NCI-H2227 treated with DMSO at 0.1 percent for 48 hours (cell line): ENCODE measurements around the gene PHACTR1.
A peak's percentile ranks its signal among the peaks of the same experiment; 100 is the strongest.
"Not testable (repeated sequence)": the region's sequence is repeated elsewhere in the genome, so short reads cannot be mapped to it uniquely, and the experiment has no call there.

Experiments
- DNase-seq: peaks from one replicate; lab custom pipeline; 2025; lab: John Stamatoyannopoulos, UW

The PHACTR1 gene

GRCh38 chr6:12899046-12899833 is 182.7 kb downstream of the PHACTR1 start:
- DNase-seq = no peak

GRCh38 chr6:12903246-12903645 is 186.7 kb downstream of the PHACTR1 start:
- DNase-seq = no peak

- DNase-seq = no peak
Observed at GRCh38 chr6:12909833-12910232, 193.3 kb downstream of the PHACTR1 start.

GRCh38 chr6:12911427-12911826 is 194.9 kb downstream of the PHACTR1 start:
- DNase-seq = peak; percentile 79

- DNase-seq = no peak
Observed at GRCh38 chr6:12913201-12913600, 196.6 kb downstream of the PHACTR1 start.

GRCh38 chr6:12916006-12916405 is 199.4 kb downstream of the PHACTR1 start:
- no peak for DNase-seq

- DNase-seq = no peak
Observed at GRCh38 chr6:12916420-12917136, 200.0 kb downstream of the PHACTR1 start.

- no peak for DNase-seq
Observed at GRCh38 chr6:12921467-12921866, 204.9 kb downstream of the PHACTR1 start.

GRCh38 chr6:12923644-12924235 is 207.2 kb downstream of the PHACTR1 start:
- DNase-seq = no peak

- DNase-seq = no peak
Observed at GRCh38 chr6:12924911-12925310, 208.3 kb downstream of the PHACTR1 start.

GRCh38 chr6:12927746-12928145 is 211.2 kb downstream of the PHACTR1 start:
- DNase-seq = no peak

- DNase-seq = no peak
Observed at GRCh38 chr6:12929678-12930077, 213.1 kb downstream of the PHACTR1 start.

GRCh38 chr6:12931639-12932038 is 215.1 kb downstream of the PHACTR1 start:
- no peak for DNase-seq

GRCh38 chr6:12935637-12936036 is 219.1 kb downstream of the PHACTR1 start:
- no peak for DNase-seq

GRCh38 chr6:12937971-12938370 is 221.4 kb downstream of the PHACTR1 start:
- no peak for DNase-seq

GRCh38 chr6:12939314-12939713 is 222.7 kb downstream of the PHACTR1 start:
- no peak for DNase-seq

- no peak for DNase-seq
Observed at GRCh38 chr6:12941422-12941821, 224.9 kb downstream of the PHACTR1 start.

GRCh38 chr6:12943549-12943948 is 227.0 kb downstream of the PHACTR1 start:
- DNase-seq = no peak

- DNase-seq = no peak
Observed at GRCh38 chr6:12944001-12944400, 227.4 kb downstream of the PHACTR1 start.

- DNase-seq = not testable (repeated sequence)
Observed at GRCh38 chr6:12944528-12944927, 228.0 kb downstream of the PHACTR1 start.

GRCh38 chr6:12947151-12947871 is 230.7 kb downstream of the PHACTR1 start:
- DNase-seq = no peak

- no peak for DNase-seq
Observed at GRCh38 chr6:12947967-12948366, 231.4 kb downstream of the PHACTR1 start.
